Measurements from ENCODE around the gene FLVCR2. TPM values are rescaled to one million over a fixed set of nuclear protein-coding genes. Genes with fewer than 3 reads are reported as not detected.

The FLVCR2 gene
- polyA plus RNA-seq, 1 experiment = 3.4 TPM

DNA sequence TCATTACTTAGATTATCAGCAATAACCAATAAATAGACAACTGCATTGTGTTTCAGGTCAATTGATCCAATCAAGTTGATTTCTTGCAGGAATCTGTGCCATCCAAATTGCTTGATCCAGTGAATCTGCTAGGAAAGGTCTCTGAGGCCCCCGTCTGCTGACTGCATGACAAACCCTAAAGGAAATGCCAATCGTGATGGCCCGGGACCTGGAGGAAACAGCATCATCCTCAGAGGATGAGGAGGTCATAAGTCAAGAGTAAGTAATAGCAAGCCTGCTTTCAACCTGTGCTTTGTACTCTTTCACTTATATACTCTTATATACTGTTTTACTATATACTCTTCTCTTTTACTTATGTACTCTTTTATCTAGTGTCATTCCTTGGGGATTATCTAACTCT, 84.5 kb downstream of the FLVCR2 start:
- ChIA-PET POLR2A (no interaction called here), CTCF (interaction anchor here (0.9 to 1.5 kb wide), 3 partner anchors 9 to 85 kb away, joined by 3 to 6 read pairs (median 6); partner anchors contain the start of gene FLVCR2)
- Histone ChIP-seq H3K27me3 (ENCODE audit: control insufficient read depth, insufficient read depth, low read length) (no peaks in the 10 kb centered on the region), H3K9me3 (ENCODE audit: control insufficient read depth, insufficient read depth, low read length) (no peaks in the 10 kb centered on the region; the same call in 1 of the 2 replicates), H3K4me3 (ENCODE audit: low read depth, low read length) (no peak overlapping the region), H3K27ac (ENCODE audit: low read depth, low read length) (no peak overlapping the region)
- no peak for DNase-seq (ENCODE audit: low read depth, low spot score)
- TF ChIP-seq CTCF (IDR thresholded peaks at IDR 0.05; ENCODE audit: low read depth, low read length) = no peak

GRCh38 chr14:75667099-75667765, 88.8 kb downstream of the FLVCR2 start:
- TF ChIP-seq CTCF (IDR thresholded peaks at IDR 0.05; ENCODE audit: low read depth, low read length) = no peak

GRCh38 chr14:75672605-75673192, 94.3 kb downstream of the FLVCR2 start:
- H3K27ac ChIP-seq (ENCODE audit: low read depth, low read length) = no peak overlapping the region
- CTCF ChIA-PET = interaction anchor here (1.2 to 1.5 kb wide), 4 partner anchors 15 to 234 kb away, joined by 3 to 8 read pairs (median 4); partner anchors contain the start of gene FLVCR2
- H3K9me3 ChIP-seq (ENCODE audit: control insufficient read depth, insufficient read depth, low read length) = no peaks in the 10 kb centered on the region; the same call in 1 of the 2 replicates
- H3K27me3 ChIP-seq (ENCODE audit: control insufficient read depth, insufficient read depth, low read length) = no peaks in the 10 kb centered on the region
- no peak for TF ChIP-seq CTCF (IDR thresholded peaks at IDR 0.05; ENCODE audit: low read depth, low read length)
- POLR2A ChIA-PET = no interaction called here
- no peak for DNase-seq (ENCODE audit: low read depth, low spot score)
- H3K4me3 ChIP-seq (ENCODE audit: low read depth, low read length) = no peak overlapping the region

More at GRCh38 chr14:75667099-75667765, 88.8 kb downstream of the FLVCR2 start:
- Histone ChIP-seq H3K27me3 (ENCODE audit: control insufficient read depth, insufficient read depth, low read length) (no peaks in the 10 kb centered on the region), H3K9me3 (ENCODE audit: control insufficient read depth, insufficient read depth, low read length) (no peaks in the 10 kb centered on the region), H3K27ac (ENCODE audit: low read depth, low read length) (no peak overlapping the region), H3K4me3 (ENCODE audit: low read depth, low read length) (no peak overlapping the region)
- POLR2A ChIA-PET = no interaction called here
- DNase-seq (ENCODE audit: low read depth, low spot score) = no peak
- CTCF ChIA-PET = interaction anchor here (0.6 to 1.8 kb wide), 4 partner anchors 13 to 106 kb away, joined by 3 to 5 read pairs (median 4); no protein-coding TSS in a partner anchor

GRCh38 chr14:75673345-75674035, 95.1 kb downstream of the FLVCR2 start:
- ChIA-PET POLR2A (no interaction called here), CTCF (interaction anchor here (1.2 to 1.5 kb wide), 4 partner anchors 16 to 233 kb away, joined by 3 to 8 read pairs (median 4); partner anchors contain the start of gene FLVCR2)
- Histone ChIP-seq H3K4me3 (ENCODE audit: low read depth, low read length) (no peak overlapping the region), H3K27ac (ENCODE audit: low read depth, low read length) (no peak overlapping the region), H3K27me3 (ENCODE audit: control insufficient read depth, insufficient read depth, low read length) (no peaks in the 10 kb centered on the region), H3K9me3 (ENCODE audit: control insufficient read depth, insufficient read depth, low read length) (no peaks in the 10 kb centered on the region; the same call in 1 of the 2 replicates)
- no peak for DNase-seq (ENCODE audit: low read depth, low spot score)
- TF ChIP-seq CTCF (IDR thresholded peaks at IDR 0.05; ENCODE audit: low read depth, low read length) = no peak
